Stimulated activated CD4-positive, alpha-beta T cell treated with anti-CD3 and anti-CD28 coated beads, Interleukin-1b, Interleukin-23, amount 100 ng/mL, for 48 hours (primary cell): ENCODE measurements around the gene NHSL2.
"Not testable (repeated sequence)": the region's sequence is repeated elsewhere in the genome, so short reads cannot be mapped to it uniquely, and the experiment has no call there.

Experiments used
- DNase-seq: peaks from one replicate; pipeline ENCODE4 v3.0.0-alpha.2; 2020

The NHSL2 gene

GRCh38 chrX:71910643-71910985, at the start of gene NHSL2:
Gene NHSL2 (plus strand): TSS chrX:71910845.
- DNase-seq: no peak

DNA sequence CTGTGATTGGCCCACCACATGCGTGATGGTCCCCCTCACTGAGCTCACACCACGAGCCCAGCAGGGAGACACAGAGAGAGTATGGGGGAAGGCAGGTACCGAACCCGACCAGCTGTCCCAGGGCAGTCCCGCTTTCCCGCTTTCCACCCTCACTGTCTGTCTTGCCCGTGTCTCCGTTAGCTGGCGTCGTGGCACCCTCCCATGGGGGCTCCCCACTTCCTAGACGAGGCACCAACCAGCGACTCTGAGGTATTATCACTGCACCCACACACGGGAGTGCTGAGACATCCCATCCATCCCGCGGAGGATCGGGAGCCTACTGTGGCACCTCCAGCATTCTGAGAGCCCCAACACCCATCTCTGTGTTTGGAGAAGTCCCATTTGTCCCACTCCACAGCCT, 43.0 kb upstream of the NHSL2 start:
- no peak for DNase-seq

- DNase-seq: not testable (repeated sequence)
These were observed 41.1 kb upstream of the NHSL2 start for GRCh38 chrX:71869566-71869965.

DNA sequence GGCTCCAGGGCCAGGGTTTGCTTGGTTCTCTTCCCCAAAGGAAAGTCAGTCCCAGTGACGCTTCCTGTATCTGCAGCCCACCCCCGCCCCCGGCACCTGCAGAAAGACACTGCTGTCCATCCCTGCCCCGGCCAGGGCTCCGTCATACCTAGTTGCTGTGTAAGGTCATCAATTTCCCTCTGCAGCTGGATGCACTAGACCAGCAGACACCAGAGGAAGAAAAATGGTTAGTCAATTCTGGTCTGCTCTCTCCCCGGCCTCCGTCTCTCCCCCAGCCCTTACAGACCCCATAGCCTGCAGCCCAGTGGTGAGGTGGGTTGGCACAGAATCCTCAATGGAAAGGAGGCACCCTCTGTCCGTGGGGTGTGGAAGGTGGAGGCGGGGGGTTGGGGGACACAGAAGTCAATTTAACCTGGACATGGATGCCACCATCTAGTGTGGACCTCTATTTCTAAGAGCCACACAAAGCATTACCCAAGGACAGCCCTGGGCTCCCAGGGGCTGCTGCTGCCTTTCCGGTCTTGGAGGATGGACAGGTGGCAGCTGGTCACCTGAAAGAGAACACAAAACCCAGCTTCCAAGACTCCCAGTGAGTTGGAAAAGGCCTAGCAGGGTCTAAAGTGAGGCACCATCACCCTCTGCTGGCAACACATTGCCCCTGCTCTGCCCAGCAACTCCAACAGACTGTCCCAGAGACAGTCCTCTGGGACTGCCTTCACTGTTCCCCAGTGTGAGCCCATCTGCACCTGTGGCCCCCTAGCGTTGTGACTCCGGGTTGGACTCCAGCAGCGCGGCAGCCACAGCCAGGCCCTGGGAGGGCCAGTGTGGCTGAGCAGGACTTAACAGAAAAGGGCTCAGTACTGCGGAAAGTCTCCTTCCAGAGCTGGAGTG, 40.2 kb upstream of the NHSL2 start:
- no peak for DNase-seq

DNA sequence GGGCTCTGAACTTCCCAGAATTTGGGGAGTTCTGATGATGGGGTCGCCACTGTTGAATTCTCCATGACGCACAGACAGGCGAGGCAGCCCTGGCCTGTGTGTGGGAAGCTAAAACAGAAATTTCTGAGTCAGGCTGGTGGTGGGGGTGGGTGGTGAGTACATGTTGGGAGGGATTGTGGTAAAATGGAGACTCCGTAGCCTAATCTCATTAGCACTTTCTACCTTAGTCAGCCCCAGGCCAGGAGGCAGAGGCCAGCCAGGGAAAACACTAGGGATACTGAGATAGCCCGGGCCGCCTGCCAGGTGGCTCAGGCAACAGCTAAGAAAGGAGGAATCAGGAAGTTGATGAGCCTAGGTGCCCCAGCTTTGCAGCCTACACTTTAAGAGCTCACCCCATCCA, 39.3 kb upstream of the NHSL2 start:
- no peak for DNase-seq

DNA sequence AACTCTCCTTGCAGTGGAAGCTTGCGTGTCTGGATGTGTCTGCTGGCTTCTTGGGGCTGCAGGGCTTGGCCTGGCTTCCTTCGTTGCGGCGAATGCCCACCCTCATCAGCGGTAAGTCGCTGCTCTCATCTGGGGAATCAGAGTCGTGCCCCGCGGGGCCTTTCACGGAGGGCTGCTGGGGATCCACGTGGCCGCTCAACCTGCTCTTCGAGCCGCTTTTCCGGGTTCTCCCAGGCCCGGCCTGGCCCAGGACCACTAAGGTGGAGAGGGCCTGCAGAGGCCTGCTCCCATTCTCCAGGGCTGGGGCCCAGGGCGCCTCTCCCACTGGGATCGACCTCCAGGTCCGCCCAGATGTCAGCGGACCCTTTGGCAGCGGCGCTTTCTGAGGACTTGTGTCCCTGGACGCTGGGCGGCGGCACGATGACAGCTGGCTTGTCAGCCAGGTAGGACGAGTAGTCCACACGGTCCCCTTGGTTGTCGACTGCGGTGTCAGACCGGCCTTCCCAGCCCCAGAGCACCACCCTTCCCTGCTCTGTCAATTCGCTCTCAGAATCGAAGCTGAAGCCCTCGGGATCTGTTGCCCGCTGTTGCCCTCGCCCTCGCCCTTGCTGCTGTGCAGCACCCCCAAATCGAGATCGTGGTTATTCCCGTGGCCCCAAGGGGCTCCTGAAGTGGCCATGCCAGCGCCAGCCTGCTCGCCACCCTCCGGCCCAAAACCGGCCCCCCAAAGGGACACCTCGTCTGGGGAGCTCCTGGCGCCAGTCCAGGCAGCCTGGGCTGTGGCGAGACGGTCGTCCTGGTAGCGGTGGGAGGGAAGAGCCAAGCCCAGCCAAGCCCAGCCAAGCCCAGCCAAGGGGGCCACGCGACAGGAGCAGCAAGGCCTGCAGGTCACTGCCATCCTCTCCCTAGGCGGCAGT, 37.8 kb upstream of the NHSL2 start:
- DNase-seq: no peak

DNA sequence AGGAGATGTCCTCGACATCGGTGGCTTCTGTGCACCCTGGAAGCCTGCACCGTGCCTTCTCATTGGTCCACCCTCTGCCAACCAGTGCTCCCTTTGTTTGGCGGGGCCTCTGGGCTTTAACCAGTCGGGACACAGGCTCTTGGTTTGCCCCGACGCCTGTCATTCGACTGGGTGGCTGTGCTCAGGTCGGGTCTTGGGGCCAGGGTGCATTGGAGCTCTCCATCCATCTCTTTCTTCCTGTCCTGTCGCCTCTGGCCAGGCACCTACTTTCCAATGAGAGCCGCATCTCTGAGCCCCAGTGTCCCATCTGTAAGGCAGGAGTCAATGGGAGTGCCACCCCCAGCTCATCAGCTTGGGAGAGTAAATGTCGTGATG, 37.2 kb upstream of the NHSL2 start:
- no peak for DNase-seq

DNA sequence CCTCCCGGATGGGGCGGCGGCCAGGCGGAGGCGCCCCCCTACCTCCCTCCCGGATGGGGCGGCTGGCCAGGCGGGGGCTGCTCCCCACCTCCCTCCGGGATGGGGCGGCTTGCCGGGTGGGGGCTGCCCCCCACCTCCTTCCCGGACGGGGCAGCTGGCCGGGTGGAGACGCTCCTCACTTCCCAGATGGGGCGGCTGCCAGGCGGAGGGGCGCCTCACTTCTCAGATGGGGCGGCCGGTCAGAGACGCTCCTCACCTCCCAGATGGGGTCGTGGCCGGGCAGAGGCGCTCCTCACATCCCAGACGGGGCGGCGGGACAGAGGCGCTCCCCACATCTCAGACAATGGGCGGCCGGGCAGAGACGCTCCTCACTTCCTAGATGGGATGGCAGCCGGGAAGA, 33.8 kb upstream of the NHSL2 start:
- not testable (repeated sequence) for DNase-seq

DNA sequence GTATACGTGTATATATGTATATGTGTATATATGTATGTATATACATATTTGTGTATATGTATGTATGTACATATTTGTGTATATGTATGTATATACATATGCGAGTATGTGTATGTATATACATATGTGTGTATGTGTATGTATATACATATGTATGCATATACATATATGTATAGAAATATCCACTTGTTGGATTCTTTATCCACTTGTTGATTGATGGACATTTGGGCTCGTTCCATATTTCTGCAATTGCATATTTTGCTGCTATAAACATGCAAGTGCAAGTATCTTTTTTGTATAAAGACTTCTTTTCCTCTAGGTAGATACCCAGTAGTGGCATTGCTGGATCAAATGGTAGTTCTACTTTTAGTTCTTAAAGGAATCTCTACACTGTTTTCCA, 25.5 kb upstream of the NHSL2 start:
- DNase-seq: no peak

GRCh38 chrX:71895607-71896006, 15.0 kb upstream of the NHSL2 start:
- no peak for DNase-seq

DNA sequence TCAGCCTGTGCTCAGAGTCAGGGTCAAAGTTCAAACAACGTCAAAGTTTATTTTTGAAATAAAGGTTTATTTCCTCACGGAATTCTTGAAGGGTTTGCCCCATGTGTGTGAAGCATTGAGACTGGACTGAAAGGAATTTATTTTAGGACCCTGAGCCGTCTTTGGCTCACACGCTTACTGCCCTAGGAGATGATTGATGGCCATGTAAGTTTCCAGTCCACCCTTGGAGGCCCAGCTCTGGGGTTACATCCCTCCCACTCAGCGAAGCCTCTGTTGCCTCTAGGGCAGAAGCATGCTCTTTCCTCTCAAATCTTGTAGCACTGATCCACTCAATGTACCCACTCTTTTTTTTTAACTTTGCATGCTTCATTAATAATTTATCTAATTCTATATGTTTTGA, 4.5 kb upstream of the NHSL2 start:
- DNase-seq: no peak

GRCh38 chrX:71908387-71908786, 2.3 kb upstream of the NHSL2 start:
- DNase-seq: no peak

DNA sequence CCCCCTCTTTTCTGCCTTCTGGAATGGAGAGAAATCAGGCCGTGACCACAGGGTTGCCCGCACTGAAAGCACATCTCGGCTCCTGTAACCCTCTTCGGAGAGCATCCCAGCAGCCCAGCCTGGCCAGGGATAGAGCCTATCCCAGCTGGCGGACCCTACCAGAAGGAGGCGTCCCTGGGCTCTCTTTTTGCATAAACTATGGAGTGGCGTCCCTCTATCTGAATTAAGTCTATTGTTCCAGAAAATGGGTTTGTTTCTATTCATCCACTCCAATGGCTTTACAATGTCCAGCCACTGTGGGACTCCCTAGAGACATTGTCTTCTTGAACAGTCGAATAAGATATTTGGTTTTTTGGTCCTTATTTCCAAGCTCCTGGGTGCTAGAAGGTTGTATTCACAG, 689 bp upstream of the NHSL2 start:
- no peak for DNase-seq

GRCh38 chrX:71910986-71911730, 513 bp downstream of the NHSL2 start:
- peak; percentile 10 for DNase-seq

DNA sequence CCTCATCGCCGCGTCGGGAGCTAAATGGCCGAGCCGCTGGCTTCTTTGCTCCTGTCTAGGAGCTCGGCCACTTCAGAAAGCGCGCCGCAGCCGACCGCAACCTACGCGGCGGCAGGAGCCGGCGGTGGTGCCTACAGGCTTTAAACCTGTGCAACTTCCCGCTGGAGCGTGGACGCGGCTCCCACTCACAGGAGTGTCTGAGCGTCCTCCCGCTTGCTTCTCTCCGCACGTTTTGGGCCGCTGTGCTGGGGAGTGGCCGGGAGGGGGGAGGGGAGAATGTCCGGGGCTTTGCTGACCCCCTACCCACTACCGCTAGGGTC, 1.0 kb downstream of the NHSL2 start:
- DNase-seq: no peak

GRCh38 chrX:71912156-71912555, 1.5 kb downstream of the NHSL2 start:
- no peak for DNase-seq

GRCh38 chrX:71913156-71913950, 2.7 kb downstream of the NHSL2 start:
- no peak for DNase-seq

GRCh38 chrX:71917621-71918343, 7.1 kb downstream of the NHSL2 start:
- no peak for DNase-seq

- DNase-seq: no peak
These were observed 8.8 kb downstream of the NHSL2 start for GRCh38 chrX:71919431-71919830.

GRCh38 chrX:71919886-71920285, 9.2 kb downstream of the NHSL2 start:
- no peak for DNase-seq

DNA sequence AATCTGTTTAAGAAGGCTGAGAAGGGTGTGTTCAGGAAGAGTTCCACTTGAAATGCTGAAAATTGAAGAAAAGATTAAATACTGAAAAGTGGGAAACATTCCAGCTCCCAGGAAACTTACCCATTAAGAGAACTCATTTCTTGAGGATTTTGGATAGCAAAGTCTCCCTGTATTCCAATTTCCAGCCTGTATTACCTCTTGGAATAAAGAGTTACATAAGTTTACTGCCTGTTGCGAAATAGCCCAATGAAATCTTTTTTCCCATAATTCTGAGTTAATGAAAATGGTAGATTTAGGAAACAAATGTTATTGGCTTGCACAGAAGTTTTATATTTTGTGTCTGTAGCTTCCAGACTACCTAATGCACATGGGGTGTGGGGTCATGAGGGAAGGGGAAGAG, 12.0 kb downstream of the NHSL2 start:
- DNase-seq: no peak

- DNase-seq: no peak
These were observed 12.9 kb downstream of the NHSL2 start for GRCh38 chrX:71923516-71923915.
